GM12801 (cell line): Measurements from ENCODE around the gene SOCS1.

Source experiments
- TF ChIP-seq, protein P1 (sequence below): IDR thresholded peaks from one replicate; pipeline ENCODE4 v1.5.1; 2011; ENCODE audit warnings: control low read depth; ENCODE audit not compliant: insufficient read length; ENCODE audit errors: extremely low read depth

SOCS1 gene

DNA sequence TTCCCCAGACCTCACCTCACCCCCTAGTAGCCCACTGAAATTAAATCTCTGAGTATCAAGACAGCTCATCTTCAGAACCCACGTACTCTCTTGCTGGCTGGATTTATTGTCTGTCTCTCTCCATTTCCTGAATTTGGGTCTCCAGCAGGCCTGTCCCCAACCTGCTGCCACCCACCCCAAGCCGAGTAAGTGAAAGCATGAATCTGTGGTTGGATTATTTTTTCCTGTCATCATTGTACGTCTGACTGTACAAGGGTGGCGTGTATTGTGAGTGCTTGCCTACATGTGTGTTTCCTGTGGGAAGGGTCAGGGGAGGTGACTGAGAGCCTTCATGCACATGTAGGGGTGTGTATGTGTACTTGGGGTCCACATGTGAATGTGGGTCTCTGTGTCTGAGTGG lies 7.7 kb upstream of the SOCS1 start:
- TF ChIP-seq, protein P1, sequence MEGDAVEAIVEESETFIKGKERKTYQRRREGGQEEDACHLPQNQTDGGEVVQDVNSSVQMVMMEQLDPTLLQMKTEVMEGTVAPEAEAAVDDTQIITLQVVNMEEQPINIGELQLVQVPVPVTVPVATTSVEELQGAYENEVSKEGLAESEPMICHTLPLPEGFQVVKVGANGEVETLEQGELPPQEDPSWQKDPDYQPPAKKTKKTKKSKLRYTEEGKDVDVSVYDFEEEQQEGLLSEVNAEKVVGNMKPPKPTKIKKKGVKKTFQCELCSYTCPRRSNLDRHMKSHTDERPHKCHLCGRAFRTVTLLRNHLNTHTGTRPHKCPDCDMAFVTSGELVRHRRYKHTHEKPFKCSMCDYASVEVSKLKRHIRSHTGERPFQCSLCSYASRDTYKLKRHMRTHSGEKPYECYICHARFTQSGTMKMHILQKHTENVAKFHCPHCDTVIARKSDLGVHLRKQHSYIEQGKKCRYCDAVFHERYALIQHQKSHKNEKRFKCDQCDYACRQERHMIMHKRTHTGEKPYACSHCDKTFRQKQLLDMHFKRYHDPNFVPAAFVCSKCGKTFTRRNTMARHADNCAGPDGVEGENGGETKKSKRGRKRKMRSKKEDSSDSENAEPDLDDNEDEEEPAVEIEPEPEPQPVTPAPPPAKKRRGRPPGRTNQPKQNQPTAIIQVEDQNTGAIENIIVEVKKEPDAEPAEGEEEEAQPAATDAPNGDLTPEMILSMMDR: no peak

DNA sequence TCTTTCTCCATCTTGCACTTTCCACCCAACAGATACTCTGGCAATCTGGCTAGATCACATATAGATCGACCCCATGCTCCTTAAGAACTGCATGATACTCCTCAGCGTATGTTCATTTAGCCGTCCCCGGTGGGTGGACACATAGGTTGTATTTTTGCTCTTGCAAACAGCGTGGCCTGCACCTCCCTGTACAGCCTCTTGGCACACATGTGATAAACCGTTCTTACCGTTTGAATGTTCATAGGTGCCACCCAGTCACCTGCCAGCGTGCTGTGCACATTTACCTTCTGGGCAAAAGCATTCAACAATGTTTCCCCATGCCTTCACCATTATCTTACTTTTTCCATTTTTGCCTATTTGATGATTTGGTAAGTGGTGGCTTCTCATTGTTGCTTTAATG lies 6.9 kb upstream of the SOCS1 start:
- TF ChIP-seq, protein P1: no peak

DNA sequence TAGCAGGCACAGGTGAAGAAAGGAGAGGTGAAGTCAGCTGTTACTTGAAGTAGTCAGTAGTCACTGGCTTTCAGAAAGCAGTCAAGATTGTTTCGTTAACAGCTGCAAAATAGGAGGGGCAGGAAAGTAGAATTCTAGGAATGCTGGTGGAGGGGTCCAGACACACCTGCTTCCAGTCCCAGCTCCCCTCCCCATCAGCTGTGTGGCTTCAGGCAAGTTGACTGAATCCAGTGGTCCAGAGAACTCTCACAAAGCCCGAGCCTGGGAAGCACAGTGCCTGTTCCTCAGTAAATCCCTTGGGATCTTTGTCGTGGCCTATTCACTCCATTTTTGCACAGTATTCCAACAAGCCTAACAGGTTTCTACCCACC lies 4.6 kb upstream of the SOCS1 start:
- TF ChIP-seq, protein P1: no peak

DNA sequence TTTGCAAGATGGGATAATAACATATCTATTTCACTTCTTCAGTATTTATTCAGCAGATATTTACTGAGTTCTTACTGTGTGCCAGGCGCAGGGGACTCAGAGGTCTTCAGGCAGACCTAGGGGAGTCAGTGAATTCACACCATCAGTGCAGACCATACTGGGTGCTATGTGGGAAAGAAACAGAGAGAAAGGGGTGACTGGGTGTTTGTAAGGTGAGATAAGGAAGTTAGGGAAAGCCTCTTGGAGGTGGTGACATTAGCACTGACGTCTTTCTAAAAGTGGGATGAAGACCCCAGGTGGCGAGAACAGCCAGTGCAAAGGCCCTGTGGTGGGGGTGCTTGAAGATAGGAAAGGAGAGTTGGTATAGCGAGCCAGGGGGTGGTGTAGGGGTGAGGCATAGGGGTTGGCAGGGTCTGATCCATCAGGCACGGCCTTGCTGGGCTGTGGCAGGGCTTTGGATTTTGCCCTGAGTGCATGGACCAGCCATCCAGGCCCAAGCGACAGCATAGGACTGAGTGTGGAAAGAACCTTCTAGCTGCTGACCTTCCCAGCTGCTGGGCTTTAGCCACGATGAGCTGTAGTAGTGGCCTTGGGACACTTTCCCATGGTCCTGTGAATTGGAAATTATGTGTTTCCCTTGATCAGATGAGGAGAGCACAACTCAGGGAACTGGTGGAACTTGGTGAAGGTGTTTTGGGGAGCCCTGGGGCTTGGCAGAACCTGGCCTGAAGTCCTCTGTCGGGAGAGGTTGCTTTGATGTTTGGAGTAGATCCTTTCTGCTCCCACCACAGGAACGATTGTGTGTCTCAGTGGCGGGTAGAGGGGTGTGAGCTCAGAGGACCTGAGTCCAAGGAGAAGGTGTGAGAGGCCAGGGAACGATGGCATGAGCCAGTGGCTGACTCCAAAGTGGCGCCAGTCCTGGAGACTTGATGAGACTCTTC lies 3.9 kb upstream of the SOCS1 start:
- TF ChIP-seq, protein P1: no peak

DNA sequence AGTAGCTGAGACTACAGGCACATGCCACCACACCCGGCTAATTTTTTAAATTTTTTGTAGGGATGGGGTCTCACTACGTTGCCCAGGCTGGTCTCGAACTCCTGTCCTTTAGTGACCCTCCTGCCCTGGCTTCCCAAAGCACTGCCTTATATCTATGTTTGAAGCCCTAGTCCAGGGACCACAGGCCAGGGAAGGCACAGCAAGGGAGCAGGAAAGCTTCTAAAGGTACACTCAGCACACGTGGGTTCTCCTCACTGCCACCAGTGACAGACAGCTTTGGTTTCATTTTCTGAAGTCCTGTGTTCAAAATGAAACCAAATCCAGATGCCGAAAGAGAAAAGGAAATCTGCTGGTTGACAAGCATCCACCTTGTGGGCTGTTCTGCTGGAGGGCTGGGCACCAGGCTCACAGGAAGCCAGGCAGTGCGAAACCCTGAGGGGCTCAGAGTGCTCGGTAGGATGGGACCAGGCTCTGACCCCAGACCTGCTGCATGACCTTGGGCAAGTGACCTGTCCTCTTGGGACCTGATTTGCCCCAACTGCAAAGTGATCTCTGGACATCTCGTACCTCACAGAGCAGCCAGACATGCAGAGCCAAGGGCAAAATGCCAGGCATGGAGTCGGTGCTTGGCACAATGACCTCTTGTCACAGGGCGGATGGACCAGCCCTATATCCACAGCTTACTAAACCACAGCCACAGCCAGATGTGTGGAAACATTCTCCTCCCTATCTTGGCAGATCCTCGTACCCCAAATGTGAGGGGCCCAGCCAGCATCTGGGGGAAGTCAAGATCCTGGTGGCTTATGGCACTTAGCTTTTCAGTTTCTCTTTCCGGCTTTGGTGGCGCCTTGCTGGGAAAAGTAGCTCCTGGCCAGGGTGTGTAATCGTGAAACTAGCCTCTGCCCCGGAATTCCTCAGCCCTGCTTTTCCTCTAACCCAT lies 2.8 kb upstream of the SOCS1 start:
- TF ChIP-seq, protein P1: no peak

DNA sequence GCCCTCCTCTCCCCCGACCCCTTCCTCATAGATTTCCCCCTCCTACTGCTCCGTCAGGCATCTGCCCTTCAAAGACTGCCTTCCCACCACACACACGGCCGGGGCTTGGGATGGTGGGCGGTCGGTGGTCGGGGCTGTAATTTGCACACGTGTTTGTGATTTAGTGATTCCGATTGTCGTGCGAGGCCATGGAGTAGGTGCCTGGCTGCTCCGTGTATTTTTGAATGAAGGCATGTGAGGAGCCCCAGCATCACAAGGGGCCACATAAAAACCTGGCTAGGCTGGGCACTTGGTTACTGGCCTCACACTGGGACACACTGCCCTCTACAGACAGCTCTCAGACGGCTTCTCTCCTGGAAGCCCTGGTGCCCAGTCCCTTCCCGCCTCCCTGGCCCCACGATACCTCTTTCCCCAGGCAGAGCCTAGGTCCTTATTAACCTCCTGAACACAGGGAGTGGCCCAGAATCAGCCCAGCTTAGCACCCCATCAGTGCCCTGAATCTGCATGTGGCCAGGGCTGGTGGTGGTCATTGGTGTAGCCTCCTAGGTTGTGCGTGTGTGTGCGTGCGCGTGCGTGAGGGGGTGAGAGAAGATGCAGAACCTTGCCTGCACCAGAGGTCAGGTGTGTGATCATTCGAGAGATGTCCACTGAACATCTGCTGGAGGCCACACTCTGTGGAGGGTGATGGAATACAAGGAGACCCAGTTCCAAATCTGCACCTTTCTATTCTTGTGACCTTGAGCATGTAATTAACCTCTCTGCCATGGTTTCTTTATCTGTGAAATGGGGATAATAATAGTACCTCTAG lies 1.3 kb upstream of the SOCS1 start:
- TF ChIP-seq, protein P1: no peak
